Calu3 (cell line): Measurements from ENCODE around the gene REPS1. TPM values are rescaled to one million over a fixed set of nuclear protein-coding genes. Genes with fewer than 3 reads are reported as not detected.

Experiments used
- BruUV-seq: library from RNA; stranded (reverse); fragments of 400-500 nt; replicated peaks from 2 replicates; lab custom pipeline; 2021; lab: Mats Ljungman, UMichigan
- CTCF ChIA-PET: fragments of 300-600 bp; sonication (Branson Sonifier 250); formaldehyde crosslinking; loops from one replicate; lab custom pipeline; 2022; ENCODE audit warnings: antibody characterized with exemption; lab: Charles Lee
- DNase-seq: peaks from one replicate; pipeline ENCODE4 v3.0.0; 2022
- H3K27ac Mint-ChIP-seq: one replicate; pipeline ENCODE4 v1.8.0; 2022; ENCODE audit warnings: mixed read lengths; ENCODE audit not compliant: unreplicated experiment
- H3K27me3 Mint-ChIP-seq: one replicate; pipeline ENCODE4 v1.8.0; 2022; ENCODE audit warnings: mixed read lengths; ENCODE audit not compliant: unreplicated experiment
- H3K36me3 Mint-ChIP-seq: one replicate; pipeline ENCODE4 v1.8.0; 2022; ENCODE audit warnings: mild to moderate bottlenecking, moderate library complexity, mixed read lengths; ENCODE audit not compliant: insufficient read depth, unreplicated experiment
- H3K4me1 Mint-ChIP-seq: one replicate; pipeline ENCODE4 v1.8.0; 2022; ENCODE audit warnings: mild to moderate bottlenecking, low read depth, mixed read lengths; ENCODE audit not compliant: unreplicated experiment
- H3K4me3 Mint-ChIP-seq: one replicate; pipeline ENCODE4 v1.8.0; 2022; ENCODE audit warnings: mild to moderate bottlenecking, low read depth, moderate library complexity, mixed read lengths; ENCODE audit not compliant: unreplicated experiment
- H3K9me3 Mint-ChIP-seq: one replicate; pipeline ENCODE4 v1.8.0; 2022; ENCODE audit warnings: low read depth, mixed read lengths; ENCODE audit not compliant: unreplicated experiment
- CTCF ChIP-seq: fragments of 200-600 bp; IDR thresholded peaks from one replicate; pipeline ENCODE4 v1.8.0; 2022; ENCODE audit warnings: antibody characterized with exemption; ENCODE audit not compliant: unreplicated experiment
- intact Hi-C: fragments of 100-400 bp; cut with micrococcal nuclease; formaldehyde crosslinking; loops from one replicate; pipeline ENCODE4 v1.10.0; 2022; ENCODE audit not compliant: unreplicated experiment
- total RNA-seq: library from RNA; stranded (reverse); gene quantifications from 2 replicates; pipeline ENCODE4 v1.2.3, GENCODE V29; 2022

REPS1 gene
- total RNA-seq, 1 experiment from 2014 or later, result 29.5 TPM

- intact Hi-C loops, result no loop called here
- BruUV-seq, result no TSS peak
- H3K4me1 Mint-ChIP-seq, result no peaks in the 10 kb centered on the region
Measured at GRCh38 chr6:138926579-138926978, 61.5 kb downstream of the REPS1 start.

GRCh38 chr6:138925806-138926205 lies 62.2 kb downstream of the REPS1 start:
- H3K4me3 Mint-ChIP-seq, result no peak overlapping the region
- CTCF ChIA-PET, result no interaction called here
- intact Hi-C loops, result no loop called here
- no peaks in the 10 kb centered on the region for H3K27me3 Mint-ChIP-seq
- no peak overlapping the region for H3K27ac Mint-ChIP-seq
- no peak for TF ChIP-seq CTCF
- no TSS peak for BruUV-seq
- no peaks in the 10 kb centered on the region for H3K36me3 Mint-ChIP-seq
- H3K4me1 Mint-ChIP-seq, result no peaks in the 10 kb centered on the region
- DNase-seq, result no peak
- no peaks in the 10 kb centered on the region for H3K9me3 Mint-ChIP-seq

More at GRCh38 chr6:138926579-138926978, 61.5 kb downstream of the REPS1 start:
- Mint-ChIP-seq H3K9me3 (no peaks in the 10 kb centered on the region), H3K27ac (no peak overlapping the region), H3K27me3 (no peaks in the 10 kb centered on the region), H3K36me3 (no peaks in the 10 kb centered on the region), H3K4me3 (no peak overlapping the region)
- DNase-seq, result no peak
- TF ChIP-seq CTCF, result no peak
- CTCF ChIA-PET, result no interaction called here

DNA sequence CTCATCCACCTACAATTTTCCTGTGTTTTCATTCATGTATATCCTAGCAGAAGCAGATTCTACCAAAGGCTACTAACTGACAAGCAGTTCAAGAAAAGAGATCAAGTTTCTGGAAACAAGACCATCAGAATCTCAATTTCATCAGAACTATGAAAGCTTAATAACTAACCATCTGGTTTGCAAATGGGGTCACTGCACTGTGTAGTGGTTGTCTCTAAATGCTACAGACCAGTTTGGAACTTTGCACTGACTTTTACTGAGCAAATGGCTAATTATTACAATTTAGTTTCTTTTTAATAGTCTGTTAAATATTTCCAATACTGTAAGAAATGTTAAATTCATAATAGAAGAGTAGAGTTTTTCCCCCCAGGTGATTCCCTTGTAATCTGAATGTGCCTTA lies 64.5 kb downstream of the REPS1 start:
- H3K4me3 Mint-ChIP-seq, result no peak overlapping the region
- no peak for DNase-seq
- no peaks in the 10 kb centered on the region for H3K9me3 Mint-ChIP-seq
- no peaks in the 10 kb centered on the region for H3K4me1 Mint-ChIP-seq
- intact Hi-C loops, result no loop called here
- no peak for TF ChIP-seq CTCF
- no peaks in the 10 kb centered on the region for H3K36me3 Mint-ChIP-seq
- CTCF ChIA-PET, result interaction anchor here (1.0 kb wide), 1 partner anchor 15 kb away, joined by 5 read pairs; no protein-coding TSS in a partner anchor
- no peak overlapping the region for H3K27ac Mint-ChIP-seq
- no peaks in the 10 kb centered on the region for H3K27me3 Mint-ChIP-seq
- no TSS peak for BruUV-seq

DNA sequence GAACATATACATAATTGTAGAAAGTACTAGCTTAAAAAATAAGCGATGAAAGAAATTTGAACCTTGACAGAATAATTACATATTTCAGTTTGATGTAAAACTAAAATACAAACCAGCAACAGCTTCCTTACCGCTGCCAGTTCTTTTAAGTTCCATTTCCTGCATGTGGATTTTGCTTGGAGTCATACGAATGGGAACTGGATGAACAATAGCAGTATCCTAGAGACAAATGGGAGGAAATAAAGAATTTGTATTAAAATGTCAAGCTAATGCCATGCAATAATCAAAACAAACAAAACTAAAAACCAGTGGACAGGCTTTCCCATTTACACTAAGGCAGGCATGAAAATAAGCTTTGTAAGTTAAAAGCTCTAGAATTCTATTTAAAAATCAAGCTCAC lies 67.1 kb downstream of the REPS1 start:
- CTCF ChIA-PET, result interaction anchor here (0.7 kb wide), 1 partner anchor 14 kb away, joined by 3 read pairs; no protein-coding TSS in a partner anchor
- intact Hi-C loops, result no loop called here
- no peak for TF ChIP-seq CTCF

More for the DNA sequence above, 67.1 kb downstream of the REPS1 start:
- H3K4me3 Mint-ChIP-seq, result no peak overlapping the region
- BruUV-seq, result no TSS peak
- no peak for DNase-seq
- H3K36me3 Mint-ChIP-seq, result no peaks in the 10 kb centered on the region
- H3K27me3 Mint-ChIP-seq, result no peaks in the 10 kb centered on the region
- no peaks in the 10 kb centered on the region for H3K9me3 Mint-ChIP-seq
- H3K27ac Mint-ChIP-seq, result no peak overlapping the region
- no peaks in the 10 kb centered on the region for H3K4me1 Mint-ChIP-seq
